Activated CD4-positive, alpha-beta T cell treated with anti-CD3 and anti-CD28 coated beads, Interleukin-2, amount 50 U/mL, for 24 hours (primary cell): Measurements from ENCODE around the gene OARD1.

Experiments used
- DNase-seq, 2 donors: peaks; one replicate each; pipeline ENCODE4 v3.0.0-alpha.2; 2020; ENCODE audit warnings: low read depth in 1 of 2, low spot score in 1 of 2

OARD1 gene

GRCh38 chr6:41047745-41048732 is 24.1 kb downstream of the OARD1 start:
- DNase-seq, result no peak

DNA sequence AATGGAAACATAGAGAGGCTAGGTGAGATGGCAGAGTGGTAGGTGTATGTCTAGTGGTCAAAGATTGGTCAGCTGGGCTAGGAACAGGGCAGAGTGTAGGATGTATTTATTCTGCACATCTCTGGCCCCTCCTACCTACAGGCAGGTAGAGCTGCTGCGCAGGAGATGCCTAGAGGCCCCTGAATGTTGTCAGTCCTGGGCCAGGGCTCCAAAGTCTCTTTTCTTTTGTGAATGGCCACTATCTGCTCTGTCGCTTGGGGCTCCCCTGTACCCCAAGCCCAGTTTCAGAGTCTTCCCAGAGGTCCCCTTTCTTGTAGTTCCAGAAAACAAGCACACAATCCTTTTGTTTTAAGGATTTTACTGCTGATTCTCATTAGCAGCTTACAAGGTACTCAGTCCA is 24.9 kb downstream of the OARD1 start:
- no peak for DNase-seq

DNA sequence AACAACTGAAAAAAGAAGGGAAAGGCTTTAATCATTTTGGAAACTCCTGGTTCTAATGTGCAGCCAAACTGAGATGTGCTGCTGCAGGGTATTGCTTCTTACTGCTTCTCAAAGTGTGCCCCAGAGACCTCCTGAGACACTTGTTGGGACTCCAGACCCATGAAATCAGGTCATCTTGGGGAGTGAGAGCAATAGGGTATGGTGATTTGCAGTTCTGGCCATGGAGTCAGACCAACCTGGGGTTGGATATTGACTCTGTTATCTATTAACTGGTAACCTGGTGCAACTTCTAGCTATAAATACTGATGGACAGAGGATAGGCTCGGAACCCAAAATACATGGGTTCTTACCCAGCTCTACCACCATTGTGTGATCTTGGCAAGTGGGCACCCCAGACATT is 26.1 kb downstream of the OARD1 start:
- no peak for DNase-seq

- no peak for DNase-seq
Observed at GRCh38 chr6:41045664-41046063, 26.5 kb downstream of the OARD1 start.

DNA sequence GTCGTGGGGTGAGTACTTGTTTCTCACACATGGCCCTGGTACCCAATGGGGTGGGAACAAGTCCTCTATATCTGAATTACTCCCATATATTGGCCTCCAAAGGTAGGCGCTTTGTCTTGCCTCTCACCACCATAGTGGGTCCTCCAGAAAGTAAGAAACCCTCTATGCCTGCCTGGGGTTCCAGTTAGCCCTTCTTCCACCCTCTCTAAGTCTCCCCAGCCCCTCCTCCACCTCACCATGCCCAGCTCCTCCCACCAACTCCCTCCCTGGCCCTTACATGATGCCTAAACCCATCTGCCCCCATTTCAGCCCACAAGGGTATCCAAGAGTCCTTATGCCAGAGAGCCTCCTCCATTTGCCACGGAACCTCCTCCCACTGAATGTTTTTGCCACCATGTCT is 29.0 kb downstream of the OARD1 start:
- no peak for DNase-seq

DNA sequence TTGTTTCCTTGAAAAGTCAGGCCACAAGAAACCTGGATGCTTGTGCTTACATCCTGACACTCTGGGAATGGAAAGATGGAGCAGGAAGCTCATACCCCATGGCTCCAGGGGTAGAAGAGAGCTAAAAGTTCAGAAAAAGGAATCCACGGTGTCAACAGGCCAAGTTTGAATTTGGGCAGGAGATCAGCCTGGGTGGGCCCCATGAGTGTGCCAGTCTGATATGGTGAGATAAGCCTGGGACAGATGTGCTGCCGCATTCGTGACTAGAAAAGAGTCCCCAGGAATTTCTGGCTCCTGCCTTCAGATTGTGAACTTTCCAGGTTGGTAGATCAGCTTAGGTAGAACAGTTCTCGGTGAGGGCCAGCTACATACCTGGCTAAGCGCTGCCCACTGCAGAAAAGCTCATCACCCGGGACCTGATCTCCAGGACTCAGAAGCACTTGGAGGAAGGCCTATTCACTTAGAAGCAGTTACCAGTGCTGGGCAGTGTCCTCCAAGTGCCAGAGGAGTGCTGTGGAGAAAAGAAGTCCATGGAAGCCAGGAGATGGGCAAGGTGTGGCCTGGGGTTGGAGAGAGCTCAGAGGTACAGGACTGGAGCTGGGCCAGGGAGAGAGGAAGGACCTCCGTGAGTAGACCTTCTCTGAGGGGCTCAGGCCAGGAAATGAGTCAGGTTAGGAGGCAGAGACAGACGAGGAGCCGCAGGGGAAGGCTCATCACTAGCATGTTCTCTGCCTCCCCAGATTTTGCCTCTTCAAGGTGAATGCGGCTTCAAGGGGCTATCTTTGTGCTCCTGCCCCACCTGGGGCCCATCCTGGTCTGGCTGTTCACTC is 29.7 kb downstream of the OARD1 start, which contains the start of gene TSPO2:
TSPO2 (plus strand) TSS at position 242 of the 830 bp plus-strand sequence; CDS start at position 761, 519 bp downstream.
- no peak for DNase-seq

GRCh38 chr6:41040940-41041536 is 31.1 kb downstream of the OARD1 start:
- no peak for DNase-seq

- no peak for DNase-seq
Observed at GRCh38 chr6:41040101-41040939, 31.8 kb downstream of the OARD1 start.

GRCh38 chr6:41039060-41039998 is 32.8 kb downstream of the OARD1 start, which contains the start of gene UNC5CL:
UNC5CL (minus strand) TSS chr6:41039221; CDS start chr6:41035074, 4,147 bp downstream.
- peak in 1 of 2 donors; percentile 43 for DNase-seq

DNA sequence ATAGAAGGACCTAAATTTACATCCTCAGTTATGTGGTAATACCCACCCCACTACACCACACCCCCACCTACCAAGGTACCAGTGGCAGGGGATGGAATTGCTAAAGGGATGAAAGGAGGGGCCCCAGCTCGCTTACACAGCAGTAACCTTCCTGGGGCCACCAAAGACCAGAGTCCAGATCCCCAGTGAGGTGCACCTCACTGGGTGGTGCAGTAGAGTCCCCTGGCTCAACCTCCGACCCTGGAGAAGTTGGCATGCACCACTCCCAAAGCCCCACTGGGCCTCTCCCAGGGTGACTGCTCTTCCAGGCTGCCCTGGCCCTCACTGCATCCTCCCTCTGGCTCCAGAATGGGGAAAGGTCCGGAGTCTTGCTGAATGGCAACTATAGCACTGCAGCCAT is 34.0 kb downstream of the OARD1 start:
- no peak for DNase-seq

DNA sequence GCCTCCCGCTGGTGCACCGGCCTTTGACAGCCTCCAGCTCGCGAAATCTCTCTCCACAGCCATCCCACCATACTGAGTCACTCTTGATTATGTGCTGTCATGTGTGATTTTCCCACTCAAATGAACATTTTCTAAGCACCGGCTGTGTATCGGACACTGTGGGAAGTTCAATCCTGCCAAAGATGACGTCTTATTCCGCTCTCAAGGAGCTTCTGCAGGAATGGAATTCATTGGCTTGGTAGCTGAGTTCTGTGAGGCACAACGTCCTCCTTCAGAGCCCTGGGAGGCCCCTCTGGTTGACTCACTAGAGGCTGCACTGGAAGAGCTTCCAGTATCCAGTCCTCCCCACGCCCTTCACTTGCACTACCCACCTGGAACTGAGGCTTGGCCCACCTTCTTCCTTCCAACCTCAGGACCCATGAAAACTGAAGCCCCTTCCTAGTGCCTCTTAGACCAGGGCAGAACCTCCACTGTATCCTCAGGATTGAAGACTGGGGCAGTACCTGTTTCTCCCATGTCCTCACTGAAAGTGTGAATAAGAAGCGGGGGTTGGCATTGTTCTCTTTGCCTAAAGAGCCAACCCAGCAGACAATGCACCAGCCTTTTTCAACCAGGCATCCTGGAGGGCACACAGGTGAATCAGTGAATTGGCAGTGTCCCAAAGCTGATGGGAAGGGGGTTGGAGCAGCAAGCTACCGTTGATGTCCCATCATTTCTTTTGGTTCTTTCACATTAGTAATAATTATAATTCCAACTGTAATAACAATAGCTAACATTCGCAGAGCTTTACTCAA is 34.9 kb downstream of the OARD1 start:
- DNase-seq, result no peak

DNA sequence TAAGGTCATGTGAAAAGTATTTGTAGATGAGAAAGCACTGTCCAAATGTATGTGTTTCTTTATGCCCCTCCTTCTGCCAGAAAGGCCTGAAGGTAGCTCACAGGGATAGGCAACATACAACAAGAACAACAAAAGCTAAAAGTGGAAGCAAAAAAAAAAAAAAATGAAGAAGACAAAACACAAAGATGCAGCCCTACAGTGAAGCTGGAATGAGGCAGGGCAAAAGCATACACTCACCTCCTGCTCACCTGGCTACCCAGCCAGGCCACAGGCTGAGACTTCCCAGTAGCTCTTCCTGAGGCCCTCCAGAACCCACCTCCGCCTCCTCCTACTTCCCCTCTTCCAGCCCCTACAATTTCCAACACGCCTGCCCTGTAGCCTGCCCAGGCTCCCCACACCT is 35.6 kb downstream of the OARD1 start:
- no peak for DNase-seq

DNA sequence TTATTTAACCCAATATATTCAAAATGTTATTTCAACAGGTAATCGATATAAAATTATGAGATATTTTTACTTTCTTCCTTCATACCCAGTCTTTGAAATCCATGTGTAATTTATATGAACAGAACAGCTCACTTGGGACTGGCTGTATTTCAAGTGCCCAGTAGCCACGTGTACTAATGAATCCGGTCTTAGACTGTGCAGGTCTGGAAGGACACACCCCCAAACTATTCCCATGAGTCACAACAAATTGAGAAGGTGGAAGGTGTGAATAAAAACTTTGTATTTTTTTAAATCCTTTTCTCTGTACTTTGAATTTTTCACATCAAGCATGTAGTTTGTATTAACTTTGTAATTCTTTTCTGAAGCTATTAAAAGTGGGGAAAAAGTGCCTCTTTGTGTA is 36.0 kb downstream of the OARD1 start:
- no peak for DNase-seq

- DNase-seq, result no peak
Observed at GRCh38 chr6:41033776-41034175, 38.4 kb downstream of the OARD1 start.

GRCh38 chr6:41032830-41033229 is 39.3 kb downstream of the OARD1 start:
- no peak for DNase-seq

- no peak for DNase-seq
Observed at GRCh38 chr6:41028561-41029412, 43.4 kb downstream of the OARD1 start.

GRCh38 chr6:41027799-41028560 is 44.2 kb downstream of the OARD1 start:
- DNase-seq, result peak; percentile 62 to 63
